Measurements from ENCODE around the gene XPR1. TPM values are rescaled to one million over a fixed set of nuclear protein-coding genes. Genes with fewer than 3 reads are reported as not detected.

The XPR1 gene
- total RNA-seq, 1 experiment from 2014 or later = 30.7 TPM

- POLR2A ChIA-PET (ENCODE audit: low non-redundant PET) = no interaction called here
- intact Hi-C loops (cut with micrococcal nuclease; ENCODE audit: unreplicated experiment) = no loop called here
- TF ChIP-seq CTCF (conservative IDR thresholded peaks at IDR 0.05; ENCODE audit: low read depth, low read length) (no peak), EZH2 (IDR thresholded peaks at IDR 0.05; ENCODE audit: borderline replicate concordance, low read depth, low read length, poor library complexity, severe bottlenecking) (no peak)
- Histone ChIP-seq H3K9me3 (ENCODE audit: low read depth, low read length, poor library complexity, severe bottlenecking) (no peaks in the 10 kb centered on the region), H3K36me3 (ENCODE audit: insufficient read depth, low read length, poor library complexity, severe bottlenecking) (no peaks in the 10 kb centered on the region), H3K4me1 (ENCODE audit: insufficient read depth, low read length, poor library complexity, severe bottlenecking) (no peaks in the 10 kb centered on the region), H3K27ac (ENCODE audit: low read depth, low read length, poor library complexity, severe bottlenecking) (no peak overlapping the region), H3K4me3 (ENCODE audit: low read depth, low read length, poor library complexity, severe bottlenecking) (no peak overlapping the region), H3K27me3 (replicated peaks; ENCODE audit: insufficient read depth, low read depth, low read length, poor library complexity) (no peaks in the 10 kb centered on the region)
- DNase-seq (ENCODE audit: low spot score) = no peak
- CTCF ChIA-PET = no interaction called here
- no TSS peak for BruUV-seq (replicated peaks)
These were observed 267.4 kb downstream of the XPR1 start for GRCh38 chr1:180899262-180899661.

GRCh38 chr1:180901076-180901990 is 269.5 kb downstream of the XPR1 start:
- TF ChIP-seq EZH2 (IDR thresholded peaks at IDR 0.05; ENCODE audit: borderline replicate concordance, low read depth, low read length, poor library complexity, severe bottlenecking) (no peak), CTCF (conservative IDR thresholded peaks at IDR 0.05; ENCODE audit: low read depth, low read length) (no peak)
- intact Hi-C loops (cut with micrococcal nuclease; ENCODE audit: unreplicated experiment) = no loop called here
- Histone ChIP-seq H3K9me3 (ENCODE audit: low read depth, low read length, poor library complexity, severe bottlenecking) (no peaks in the 10 kb centered on the region), H3K27me3 (replicated peaks; ENCODE audit: insufficient read depth, low read depth, low read length, poor library complexity) (no peaks in the 10 kb centered on the region), H3K27ac (ENCODE audit: low read depth, low read length, poor library complexity, severe bottlenecking) (no peak overlapping the region), H3K36me3 (ENCODE audit: insufficient read depth, low read length, poor library complexity, severe bottlenecking) (no peaks in the 10 kb centered on the region), H3K4me3 (ENCODE audit: low read depth, low read length, poor library complexity, severe bottlenecking) (no peak overlapping the region), H3K4me1 (ENCODE audit: insufficient read depth, low read length, poor library complexity, severe bottlenecking) (no peaks in the 10 kb centered on the region)
- ChIA-PET CTCF (interaction anchor here (0.5 kb wide), 2 partner anchors 25 to 408 kb away, joined by 3 read pairs; no protein-coding TSS in a partner anchor), POLR2A (ENCODE audit: low non-redundant PET) (no interaction called here)
- BruUV-seq (replicated peaks) = no TSS peak
- DNase-seq (ENCODE audit: low spot score) = peak; percentile 45

GRCh38 chr1:180902541-180902940 is 270.7 kb downstream of the XPR1 start:
- Histone ChIP-seq H3K9me3 (ENCODE audit: low read depth, low read length, poor library complexity, severe bottlenecking) (no peaks in the 10 kb centered on the region), H3K36me3 (ENCODE audit: insufficient read depth, low read length, poor library complexity, severe bottlenecking) (no peaks in the 10 kb centered on the region), H3K4me3 (ENCODE audit: low read depth, low read length, poor library complexity, severe bottlenecking) (no peak overlapping the region), H3K4me1 (ENCODE audit: insufficient read depth, low read length, poor library complexity, severe bottlenecking) (no peaks in the 10 kb centered on the region), H3K27me3 (replicated peaks; ENCODE audit: insufficient read depth, low read depth, low read length, poor library complexity) (no peaks in the 10 kb centered on the region), H3K27ac (ENCODE audit: low read depth, low read length, poor library complexity, severe bottlenecking) (no peak overlapping the region)
- CTCF ChIA-PET = no interaction called here
- no peak for DNase-seq (ENCODE audit: low spot score)
- TF ChIP-seq CTCF (conservative IDR thresholded peaks at IDR 0.05; ENCODE audit: low read depth, low read length) (no peak), EZH2 (IDR thresholded peaks at IDR 0.05; ENCODE audit: borderline replicate concordance, low read depth, low read length, poor library complexity, severe bottlenecking) (no peak)
- POLR2A ChIA-PET (ENCODE audit: low non-redundant PET) = no interaction called here
- intact Hi-C loops (cut with micrococcal nuclease; ENCODE audit: unreplicated experiment) = no loop called here
- BruUV-seq (replicated peaks) = no TSS peak
